ENCODE measurements around the gene XRCC4.
A peak's percentile ranks its signal among the peaks of the same experiment; 100 is the strongest.
"Not testable (repeated sequence)": the region's sequence is repeated elsewhere in the genome, so short reads cannot be mapped to it uniquely, and the experiment has no call there.

The XRCC4 gene

DNA sequence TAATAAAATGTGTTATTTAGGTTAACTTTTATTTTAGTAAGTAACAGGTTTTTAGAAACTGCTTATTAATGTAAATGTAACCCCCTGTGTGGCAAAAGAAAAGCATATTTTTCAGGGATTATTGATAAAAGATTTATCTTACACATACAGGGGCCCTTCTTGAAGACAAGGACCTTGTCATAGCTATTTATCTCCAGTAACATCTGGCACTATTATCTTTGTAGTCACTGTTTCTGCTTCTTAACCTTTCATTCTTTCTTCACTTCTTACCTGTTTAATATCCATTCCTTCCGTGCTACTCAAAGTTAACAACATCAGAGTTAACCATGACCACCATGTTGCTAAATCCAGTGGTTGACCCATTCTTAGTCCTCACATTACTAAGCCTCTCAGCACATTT lies 276.4 kb downstream of the XRCC4 start:
- no peak for DNase-seq (ENCODE audit: low read depth)

DNA sequence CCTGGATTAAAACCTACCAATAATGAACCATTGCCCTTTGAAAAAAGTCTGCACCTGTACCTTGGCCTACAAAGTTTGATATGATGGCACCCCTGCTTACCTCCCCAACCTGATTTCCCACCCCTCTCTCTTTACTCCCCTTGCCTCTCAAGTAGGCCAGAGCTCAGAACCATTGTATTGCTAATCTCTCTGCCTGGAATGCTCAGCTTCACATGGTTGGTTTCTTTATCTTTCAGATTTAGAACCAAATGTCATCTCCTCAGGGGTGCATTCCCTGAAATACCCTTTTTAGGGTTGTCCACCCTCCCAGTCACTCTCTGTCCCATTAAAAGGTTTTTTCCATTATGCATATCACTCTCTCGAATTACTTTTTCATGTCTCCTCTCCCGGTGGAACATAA lies 277.6 kb downstream of the XRCC4 start:
- no peak for DNase-seq (ENCODE audit: low read depth)

DNA sequence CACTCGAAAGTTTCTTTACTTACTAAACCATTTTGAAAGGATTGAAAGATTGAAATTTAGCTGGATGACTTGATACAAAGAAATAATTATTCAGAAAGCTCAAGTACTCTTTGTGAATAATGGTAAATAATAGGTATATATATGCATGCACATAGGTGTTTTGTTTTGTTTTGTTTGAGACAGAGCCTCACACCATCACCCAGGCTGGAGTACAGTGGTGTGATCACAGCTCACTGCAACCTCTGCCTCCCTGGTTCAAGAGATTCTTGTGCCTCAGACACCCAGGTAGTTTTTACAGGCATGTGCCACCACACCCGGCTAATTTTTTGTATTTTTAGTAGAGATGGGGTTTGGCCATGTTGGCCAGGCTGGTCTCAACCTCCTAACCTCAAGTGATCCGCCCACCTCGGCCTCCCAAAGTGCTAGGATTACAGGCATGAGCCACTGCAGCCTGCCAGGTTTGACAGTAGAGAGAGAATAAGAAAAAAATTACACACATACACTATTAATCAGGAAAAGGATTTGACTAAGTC lies 278.2 kb downstream of the XRCC4 start:
- DNase-seq (ENCODE audit: low read depth): not testable (repeated sequence)

DNA sequence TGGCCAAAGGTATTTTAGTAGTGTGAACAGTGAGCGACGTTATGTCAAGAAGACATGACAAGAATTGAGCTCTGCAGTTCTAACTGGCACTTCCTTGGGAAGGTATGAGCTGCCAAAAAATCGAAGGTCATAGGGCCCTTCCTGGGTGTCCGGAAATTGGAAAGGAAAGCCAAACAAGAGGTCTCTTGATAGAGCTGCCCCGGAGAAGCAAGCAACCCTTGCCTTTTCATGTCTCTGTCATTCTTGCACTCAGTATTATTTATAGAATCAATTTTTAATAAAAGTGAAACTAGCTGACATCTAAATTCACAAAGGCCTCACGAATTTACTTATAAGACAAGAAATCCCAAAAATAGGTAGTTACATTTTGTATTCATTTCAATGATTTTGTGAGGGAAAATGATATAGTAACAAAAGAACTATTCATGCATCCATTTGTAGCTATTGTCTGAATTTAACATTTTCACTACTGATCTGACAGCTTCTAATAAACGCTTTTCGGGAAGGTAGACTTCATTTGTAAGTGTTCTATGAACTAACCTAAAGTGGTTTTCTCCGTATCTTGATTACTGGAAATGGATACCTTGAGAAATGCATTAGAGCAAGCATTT lies 280.4 kb downstream of the XRCC4 start:
- DNase-seq (ENCODE audit: low read depth): no peak

DNA sequence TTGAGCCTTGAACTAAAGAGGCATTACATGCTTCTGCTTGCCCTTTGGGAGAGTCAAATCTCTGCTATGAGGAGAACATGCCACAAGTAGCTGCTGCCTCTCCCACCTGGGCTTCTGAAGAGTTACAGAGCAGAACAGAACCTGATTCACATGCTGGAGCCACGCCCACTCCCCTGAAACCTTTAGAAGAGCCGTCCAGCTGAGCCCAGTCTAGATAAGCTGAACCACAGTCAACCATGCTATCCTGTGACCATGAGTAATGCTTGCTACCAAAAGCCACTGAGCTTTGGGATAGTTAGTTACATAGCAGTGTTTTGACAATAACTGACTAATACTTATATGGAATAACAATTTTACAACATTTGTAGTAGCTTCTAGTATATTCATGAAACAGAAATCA lies 283.2 kb downstream of the XRCC4 start:
- DNase-seq (ENCODE audit: low read depth): no peak

DNA sequence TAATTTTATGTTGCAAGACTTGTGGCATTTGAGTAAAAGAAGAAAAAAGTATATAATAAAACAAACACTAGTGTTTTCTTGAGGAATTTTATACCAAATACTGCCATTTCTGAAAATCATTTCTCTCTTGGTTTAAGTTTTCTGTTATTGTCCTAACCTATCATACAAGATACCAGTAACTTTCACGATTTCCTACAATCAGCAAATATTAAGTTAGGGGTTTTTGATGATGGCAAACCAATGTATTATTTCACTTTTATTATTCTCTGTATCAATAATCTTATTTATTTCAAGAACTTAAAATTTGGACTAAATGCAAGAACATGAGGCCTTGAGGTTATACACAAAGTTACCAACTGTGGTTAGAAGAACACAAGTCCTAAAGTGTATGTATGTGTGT lies 285.2 kb downstream of the XRCC4 start:
- DNase-seq (ENCODE audit: low read depth): no peak

DNA sequence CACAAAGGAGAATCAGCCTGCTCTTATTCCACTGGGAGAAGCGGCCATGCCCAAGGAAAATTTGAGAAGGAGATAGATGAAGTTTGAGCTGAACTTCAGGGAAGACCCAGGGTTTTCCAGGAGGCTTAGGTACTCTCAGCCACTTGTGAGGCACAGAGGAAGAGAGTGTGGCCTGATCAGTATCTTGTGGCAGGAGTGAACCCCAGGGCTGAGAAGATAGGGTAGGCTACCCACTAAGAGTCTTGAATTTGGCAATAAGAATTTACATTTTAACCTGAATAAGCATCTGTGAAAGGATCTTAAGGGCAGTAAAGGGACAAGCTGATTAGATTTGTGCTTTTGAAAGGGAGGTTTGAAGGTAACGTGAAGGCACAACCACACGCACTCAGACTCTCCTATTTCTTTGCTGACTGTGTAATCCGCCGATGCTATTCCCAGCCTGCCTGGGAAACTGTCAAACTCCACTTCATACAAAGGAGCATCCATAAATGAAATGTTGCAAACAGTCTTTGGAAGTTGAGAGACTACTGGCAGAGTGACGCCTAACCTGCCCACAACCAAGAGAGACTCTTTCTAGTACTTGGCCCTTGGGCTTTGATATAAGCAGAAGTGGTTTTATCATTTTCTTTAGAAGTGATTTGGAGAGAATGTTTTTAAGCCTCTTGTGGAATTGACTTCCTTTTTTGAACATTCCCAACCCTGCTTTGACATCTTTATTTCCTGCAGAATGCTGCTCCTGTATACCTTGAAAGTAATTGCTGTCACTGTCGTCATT lies 286.0 kb downstream of the XRCC4 start:
- no peak for DNase-seq (ENCODE audit: low read depth)

DNA sequence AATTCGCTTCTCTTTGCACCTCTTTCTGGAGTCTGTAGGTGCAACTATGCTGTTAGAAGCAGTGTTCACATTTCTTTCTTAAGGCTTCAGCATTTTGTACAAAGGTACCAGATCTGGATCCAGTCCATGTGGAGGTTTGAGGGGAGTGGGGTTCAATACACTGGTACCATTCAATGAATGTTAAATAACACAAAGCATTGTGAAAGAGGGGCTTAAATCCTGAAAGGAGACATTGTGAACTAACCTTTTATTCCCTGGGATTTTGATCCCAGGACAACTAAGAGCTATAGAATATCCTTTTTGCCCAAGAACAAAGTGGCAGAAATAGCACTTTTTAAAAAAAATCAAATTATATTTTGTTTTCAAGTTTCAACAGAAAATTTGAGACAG lies 286.5 kb downstream of the XRCC4 start:
- DNase-seq (ENCODE audit: low read depth): no peak

DNA sequence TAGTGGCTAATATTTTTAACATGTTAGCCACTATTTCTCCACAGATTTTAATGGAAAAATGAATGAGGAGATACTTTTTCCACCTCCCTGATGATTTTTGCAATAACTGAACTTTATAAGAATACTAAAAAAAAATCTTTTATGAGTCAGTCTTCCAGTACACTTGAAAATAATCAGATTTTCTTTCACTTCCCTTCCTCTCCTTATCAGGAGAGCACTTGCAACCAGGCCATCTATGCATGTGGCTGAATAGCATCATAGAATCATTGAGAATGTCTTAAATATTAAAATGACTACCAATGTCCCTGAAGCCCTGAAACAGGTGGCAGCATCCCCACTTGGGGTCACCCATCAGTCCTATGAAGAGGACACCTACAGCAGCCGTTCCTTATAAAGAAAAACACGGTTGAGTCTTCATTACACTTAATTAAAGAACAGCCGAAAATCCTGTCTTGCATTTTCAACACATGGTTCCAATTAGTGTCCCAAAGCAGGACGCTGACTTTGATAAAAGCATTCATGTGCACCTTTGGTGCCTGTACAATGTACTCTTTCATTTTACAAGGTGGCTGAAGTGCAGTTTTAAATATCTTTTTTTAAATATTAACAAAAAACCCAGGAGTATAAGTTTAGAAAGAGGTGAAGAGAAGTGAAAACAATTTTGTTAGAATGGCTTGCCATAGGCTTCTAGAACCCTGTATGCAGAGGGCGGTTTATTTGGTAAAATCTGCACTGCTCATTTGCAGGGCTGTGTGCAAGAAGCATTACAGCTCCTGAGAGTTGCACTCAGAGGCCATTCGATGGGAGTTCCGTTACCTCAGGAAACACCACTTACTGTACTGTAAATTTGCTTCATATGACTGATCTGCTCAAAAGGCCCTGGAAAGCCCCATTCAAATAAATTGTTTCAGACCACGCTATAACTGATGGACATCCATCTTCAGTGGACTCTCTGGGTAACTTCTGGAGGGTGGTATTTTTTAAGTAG lies 287.3 kb downstream of the XRCC4 start:
- DNase-seq (ENCODE audit: low read depth): no peak

DNA sequence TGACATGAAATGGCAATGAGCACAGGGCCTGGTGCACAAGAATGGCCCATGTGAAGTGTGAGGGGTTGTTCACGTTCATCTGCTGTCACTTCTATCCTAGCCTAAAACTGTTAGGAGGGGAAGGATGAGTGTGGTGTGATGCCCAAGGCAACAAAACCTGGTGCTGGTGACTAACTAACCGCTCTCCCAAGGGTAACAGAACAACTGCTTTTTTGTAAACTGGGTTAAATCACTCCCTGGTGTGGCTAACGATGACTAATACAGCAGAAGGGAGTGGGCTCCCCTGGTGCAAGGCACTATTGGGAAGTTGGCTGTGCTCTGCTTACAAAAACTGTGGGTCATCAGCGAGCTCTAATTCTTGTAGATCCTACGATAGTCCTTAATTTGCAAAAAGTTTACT lies 291.0 kb downstream of the XRCC4 start:
- DNase-seq (ENCODE audit: low read depth): peak; percentile 82

DNA sequence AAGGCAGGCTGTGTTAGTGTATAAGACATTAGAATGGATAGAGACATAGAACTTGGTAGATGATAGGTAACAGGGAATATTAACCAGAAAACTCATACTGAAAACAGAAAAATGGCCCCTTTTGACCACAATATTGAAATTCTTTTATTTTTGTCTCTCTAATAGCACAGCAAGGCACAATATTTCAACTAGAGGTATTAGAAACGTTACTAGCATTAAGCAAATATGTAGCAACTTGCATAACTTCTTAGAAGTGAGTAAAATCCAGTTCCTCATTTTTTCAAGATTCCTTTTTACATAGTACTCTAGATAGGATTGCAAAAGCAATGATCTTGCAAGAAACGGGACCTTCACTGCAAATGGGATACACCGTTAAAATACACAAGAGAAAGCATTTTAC lies 291.5 kb downstream of the XRCC4 start:
- no peak for DNase-seq (ENCODE audit: low read depth)

DNA sequence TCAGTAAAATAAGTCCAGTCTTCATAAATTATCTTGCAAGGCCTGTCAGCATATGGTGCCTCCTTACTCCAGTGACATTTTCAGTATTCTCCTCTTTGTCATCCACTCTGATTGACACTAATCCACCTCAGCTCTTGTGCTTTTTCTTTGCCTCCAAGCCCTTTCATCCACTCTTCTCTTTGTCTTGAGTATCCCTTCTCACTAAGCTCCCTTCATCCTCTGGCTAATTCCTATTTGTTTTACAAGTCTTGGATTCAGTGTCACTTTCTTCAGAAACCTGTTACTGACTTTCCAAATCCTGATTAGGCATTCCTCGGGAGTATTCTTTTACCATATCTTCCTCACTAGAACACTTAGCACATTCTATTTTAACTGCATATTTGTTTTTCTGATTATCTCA lies 293.6 kb downstream of the XRCC4 start:
- DNase-seq (ENCODE audit: low read depth): no peak

DNA sequence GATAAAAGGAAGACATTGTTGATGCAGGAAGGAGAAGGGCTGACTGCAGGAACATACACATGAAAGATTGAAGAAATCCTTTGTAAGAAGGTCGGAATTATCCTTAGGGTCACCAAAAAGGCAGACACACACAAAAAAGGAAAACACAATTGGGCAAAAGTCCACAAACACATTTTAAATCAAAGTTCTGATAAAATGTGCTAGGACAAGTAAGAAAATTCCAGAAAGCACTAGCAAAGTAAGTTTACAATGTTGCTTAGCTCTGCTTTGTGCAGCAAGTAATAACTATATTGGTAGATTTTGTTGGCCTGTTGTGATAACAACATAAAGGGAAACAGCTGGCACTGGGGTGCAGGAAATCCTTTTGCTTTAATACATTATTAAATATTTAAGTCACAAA lies 294.4 kb downstream of the XRCC4 start:
- no peak for DNase-seq (ENCODE audit: low read depth)

DNA sequence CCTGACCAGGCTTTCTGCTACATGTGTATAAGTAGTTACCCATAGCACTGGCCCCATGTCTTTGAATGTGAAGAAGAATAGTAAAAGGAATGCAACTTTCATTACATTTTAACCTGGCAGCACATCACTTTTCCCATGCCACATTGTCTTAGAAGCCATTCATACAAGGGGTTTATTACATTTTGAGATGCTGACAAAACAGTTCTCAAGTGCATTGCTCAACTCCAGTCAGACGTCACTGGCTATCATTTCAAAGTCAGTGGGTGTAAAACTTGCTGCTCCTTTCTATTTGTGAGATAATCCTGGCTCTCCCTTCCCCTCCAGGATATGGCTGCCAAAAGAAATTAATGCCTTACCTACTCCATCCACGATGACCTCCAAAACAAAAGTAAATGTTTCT lies 297.2 kb downstream of the XRCC4 start:
- DNase-seq (ENCODE audit: low read depth): no peak

DNA sequence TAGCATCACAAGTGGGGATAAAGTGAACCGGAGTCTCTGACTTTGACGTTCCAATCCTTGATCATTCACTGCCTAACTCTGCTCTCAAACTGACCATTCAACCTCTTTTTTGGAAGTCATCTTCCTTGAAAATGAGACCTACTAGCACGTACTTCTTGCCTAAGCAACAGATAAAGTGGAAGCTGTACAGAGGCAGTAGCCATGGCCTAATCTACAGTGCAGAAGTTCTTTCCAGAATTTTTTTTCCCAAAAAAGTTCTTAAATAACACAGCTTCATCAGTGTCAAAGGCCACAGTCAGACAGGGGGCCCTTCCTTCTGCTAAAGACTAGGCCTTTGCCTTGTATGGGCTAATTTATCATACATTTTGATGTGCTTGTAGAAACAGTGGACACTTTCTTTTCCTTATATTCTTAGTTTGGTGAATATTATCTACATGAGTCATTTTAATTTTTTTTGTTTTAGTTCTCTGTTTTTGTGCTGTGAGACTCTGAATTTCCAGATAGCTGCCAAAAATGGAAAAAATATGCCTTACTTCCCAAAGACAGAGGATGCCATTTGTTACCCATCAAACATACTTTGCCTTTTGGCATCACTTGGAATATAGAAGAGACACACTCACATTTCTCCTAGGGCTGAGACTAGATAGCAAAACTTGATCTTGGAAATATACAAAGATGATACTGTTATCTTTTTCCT lies 297.9 kb downstream of the XRCC4 start:
- DNase-seq (ENCODE audit: low read depth): peak; percentile 6

DNA sequence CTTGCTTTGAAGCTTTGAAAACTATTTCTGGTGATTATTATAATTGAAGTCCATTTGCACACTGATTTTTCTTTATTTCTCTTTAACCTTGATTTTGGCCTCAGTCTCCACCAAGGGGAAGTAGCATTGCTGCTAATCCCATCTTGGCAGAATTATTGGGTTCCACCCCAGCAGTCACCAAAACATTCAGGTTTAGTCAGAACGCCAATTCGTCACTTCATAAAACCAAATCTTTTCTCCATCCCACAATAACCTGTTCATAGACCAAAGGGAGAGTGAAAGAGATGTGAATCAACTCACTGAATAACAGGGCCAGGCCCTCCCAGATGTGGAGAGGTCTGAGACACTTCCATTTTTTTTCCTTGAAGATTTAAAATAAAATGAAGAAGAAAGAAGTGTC lies 299.1 kb downstream of the XRCC4 start:
- DNase-seq (ENCODE audit: low read depth): no peak

DNA sequence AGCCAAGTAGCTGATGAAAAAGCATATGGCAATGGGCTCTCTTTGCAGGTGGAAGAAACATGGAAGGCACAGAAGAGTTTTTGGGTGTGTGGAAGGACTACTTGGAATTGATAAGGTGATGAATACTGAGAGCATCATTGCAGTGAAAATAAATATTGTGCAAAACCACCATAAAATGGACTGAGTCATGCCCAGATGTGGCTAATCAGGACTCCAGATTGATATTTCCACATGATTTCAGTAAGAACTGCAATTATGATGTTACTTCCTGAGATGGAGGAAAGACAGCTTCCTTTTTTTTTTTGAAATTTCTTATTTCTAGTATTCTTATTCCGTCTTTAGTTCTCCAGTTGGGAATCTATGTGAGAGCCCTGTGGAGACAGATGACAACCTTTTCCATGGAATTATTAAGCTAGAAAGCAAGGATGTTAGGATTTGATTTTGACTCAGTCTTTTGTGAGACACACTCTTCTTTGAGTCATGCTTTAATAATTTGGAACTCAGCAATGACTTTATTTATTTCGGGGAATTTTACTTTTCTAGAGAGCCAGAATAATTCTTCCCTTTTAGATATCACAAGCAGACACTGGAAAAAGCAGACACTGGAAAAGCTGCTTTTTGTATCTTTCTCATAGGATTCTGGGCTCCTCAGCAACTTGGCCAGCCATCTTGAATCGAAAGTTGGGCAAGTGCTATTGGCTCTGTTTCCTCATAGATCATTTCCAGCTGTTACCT lies 300.0 kb downstream of the XRCC4 start:
- peak; percentile 91 for DNase-seq (ENCODE audit: low read depth)

DNA sequence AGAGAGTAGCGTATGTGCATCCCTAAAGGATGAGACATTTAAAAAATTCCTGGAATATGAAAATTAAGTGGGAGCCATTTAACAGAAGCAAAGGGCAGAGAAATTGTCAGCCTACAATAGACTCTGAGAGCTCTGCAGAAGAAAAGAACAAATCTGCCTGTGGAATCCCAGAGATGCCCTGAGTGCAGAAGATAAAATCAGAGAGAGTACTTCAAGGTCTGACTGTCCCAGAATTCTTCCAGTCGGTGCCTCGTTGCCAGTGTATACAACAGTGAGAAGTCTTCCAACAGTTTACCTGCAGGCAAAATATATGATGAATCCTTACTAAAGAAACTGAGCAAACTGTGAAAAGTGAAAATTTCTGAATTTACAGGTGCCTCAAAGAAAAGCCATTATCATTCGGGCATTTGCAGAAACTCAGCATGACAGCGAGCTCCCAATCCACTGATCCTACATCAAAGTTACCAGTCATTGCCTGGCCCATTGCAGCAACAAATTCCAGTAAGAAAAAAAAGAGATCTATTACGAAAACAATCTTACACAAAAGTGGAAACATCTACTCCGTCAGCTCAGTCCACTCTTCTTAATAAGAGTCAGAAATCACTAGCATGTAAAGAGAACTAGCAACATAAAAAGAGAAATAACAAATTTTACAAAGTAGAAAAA lies 301.4 kb downstream of the XRCC4 start:
- DNase-seq (ENCODE audit: low read depth): no peak

DNA sequence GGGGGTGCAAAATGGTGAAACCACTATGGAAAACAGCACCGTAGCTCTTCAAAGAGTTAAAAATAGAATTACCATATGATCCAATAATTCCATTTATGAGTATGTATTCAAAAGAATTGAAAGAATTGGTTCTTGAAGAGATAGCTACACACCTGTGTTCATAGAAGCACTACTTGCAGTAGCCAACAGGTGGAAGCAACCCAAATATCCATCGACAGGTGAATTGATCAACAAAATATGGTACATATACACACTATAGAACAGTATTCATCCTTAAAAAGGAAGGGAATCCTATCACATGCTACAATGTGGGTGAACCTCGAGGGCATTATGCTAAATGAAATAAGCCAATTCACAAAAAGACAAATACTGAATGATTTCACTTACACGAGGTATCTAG lies 308.5 kb downstream of the XRCC4 start:
- no peak for DNase-seq (ENCODE audit: low read depth)

DNA sequence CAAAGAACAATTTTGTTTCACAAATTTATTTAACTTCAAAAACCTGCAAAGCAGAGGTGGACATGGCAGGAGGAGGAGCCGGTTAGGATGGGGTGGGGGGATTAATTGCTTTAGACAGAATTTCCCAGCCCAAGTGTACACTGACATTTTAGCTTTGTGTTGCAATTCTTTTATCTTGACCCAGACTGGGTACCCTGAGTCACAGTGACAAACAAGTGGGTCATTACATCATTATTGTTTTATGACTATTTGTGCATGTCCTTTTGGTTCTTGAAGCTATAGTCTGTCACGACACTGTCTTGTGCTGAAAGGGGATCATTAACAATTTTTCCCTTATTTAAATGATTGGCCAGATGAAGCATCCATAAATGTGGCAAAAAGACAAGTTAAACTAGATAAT lies 309.7 kb downstream of the XRCC4 start:
- DNase-seq (ENCODE audit: low read depth): no peak

DNA sequence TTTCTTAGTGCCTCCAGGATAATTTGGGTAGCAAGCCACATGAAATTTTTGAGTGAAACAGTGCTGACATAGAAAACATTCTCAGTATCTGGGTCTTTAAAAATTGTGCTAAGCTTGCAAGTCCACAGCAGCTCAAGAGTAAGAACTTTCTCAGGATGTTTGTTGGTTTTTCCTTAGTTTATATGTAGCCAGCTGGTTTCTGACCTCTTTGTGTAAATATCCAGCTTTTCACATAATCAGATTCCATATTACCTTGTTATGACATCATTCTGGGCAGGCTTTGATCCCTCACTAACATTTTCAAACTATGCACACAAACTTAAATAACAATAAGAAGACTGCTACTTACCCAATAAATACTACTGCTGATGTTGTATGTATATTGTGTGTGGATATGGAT lies 311.3 kb downstream of the XRCC4 start:
- DNase-seq (ENCODE audit: low read depth): no peak

Data from HS-5 (cell line).